ENCODE data around the gene GNAT1.

- TF ChIP-seq, protein P1, sequence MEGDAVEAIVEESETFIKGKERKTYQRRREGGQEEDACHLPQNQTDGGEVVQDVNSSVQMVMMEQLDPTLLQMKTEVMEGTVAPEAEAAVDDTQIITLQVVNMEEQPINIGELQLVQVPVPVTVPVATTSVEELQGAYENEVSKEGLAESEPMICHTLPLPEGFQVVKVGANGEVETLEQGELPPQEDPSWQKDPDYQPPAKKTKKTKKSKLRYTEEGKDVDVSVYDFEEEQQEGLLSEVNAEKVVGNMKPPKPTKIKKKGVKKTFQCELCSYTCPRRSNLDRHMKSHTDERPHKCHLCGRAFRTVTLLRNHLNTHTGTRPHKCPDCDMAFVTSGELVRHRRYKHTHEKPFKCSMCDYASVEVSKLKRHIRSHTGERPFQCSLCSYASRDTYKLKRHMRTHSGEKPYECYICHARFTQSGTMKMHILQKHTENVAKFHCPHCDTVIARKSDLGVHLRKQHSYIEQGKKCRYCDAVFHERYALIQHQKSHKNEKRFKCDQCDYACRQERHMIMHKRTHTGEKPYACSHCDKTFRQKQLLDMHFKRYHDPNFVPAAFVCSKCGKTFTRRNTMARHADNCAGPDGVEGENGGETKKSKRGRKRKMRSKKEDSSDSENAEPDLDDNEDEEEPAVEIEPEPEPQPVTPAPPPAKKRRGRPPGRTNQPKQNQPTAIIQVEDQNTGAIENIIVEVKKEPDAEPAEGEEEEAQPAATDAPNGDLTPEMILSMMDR (conservative IDR thresholded peaks at IDR 0.05), result no peak
- TF ChIP-seq EZH2 (IDR thresholded peaks at IDR 0.05; ENCODE audit: low read depth), result no peak
Observed at GRCh38 chr3:50203809-50204803, 12.7 kb downstream of the GNAT1 start.
